HCT116 (cell line): ENCODE data around the gene EEF1AKMT2. TPM values are rescaled to one million over a fixed set of nuclear protein-coding genes. Genes with fewer than 3 reads are reported as not detected.

Experiments
- ATAC-seq: fragments of 200-7000 bp; cut with Tn5 transposase; 2 replicates; pipeline ENCODE4 v1.9.1; 2020; ENCODE audit warnings: mild to moderate bottlenecking, moderate library complexity
- BruUV-seq: library from RNA; stranded (reverse); fragments of 400-500 nt; replicated peaks from 2 replicates; lab custom pipeline; 2021; lab: Mats Ljungman, UMichigan
- CTCF ChIA-PET: fragments of 300-600 bp; sonication (Branson Sonifier 250); formaldehyde crosslinking; loops from one replicate; lab custom pipeline; 2021; ENCODE audit warnings: antibody characterized with exemption; lab: Charles Lee
- POLR2A ChIA-PET: fragments of 300-600, 350-600 bp; sonication (Branson Sonifier 250); formaldehyde crosslinking; loops from one replicate; lab custom pipeline; 2021; ENCODE audit warnings: antibody characterized with exemption; lab: Charles Lee
- RAD21 ChIA-PET, 2 experiments: fragments of 300-600 bp; sonication (Branson Sonifier 250); formaldehyde crosslinking; loops; one replicate each; lab custom pipeline; 2023; ENCODE audit warnings: low total read pairs in 2 of 2; ENCODE audit not compliant: uncharacterized antibody in 2 of 2, unreplicated experiment in 2 of 2, low non-redundant PET in 1 of 2; lab: Charles Lee
- DNase-seq: peaks from one replicate; pipeline ENCODE4 v3.0.0-alpha.2; 2010; ENCODE audit warnings: low read depth, low spot score
- H2AFZ ChIP-seq: fragments of 200-600 bp; shearing (Covaris generic), sonication (generic); 2 replicates; pipeline ENCODE4 v1.6.1; 2017; ENCODE audit warnings: low read depth, mixed run types, mixed read lengths, antibody characterized with exemption, low read length; ENCODE audit not compliant: poor library complexity, severe bottlenecking
- H3K27ac ChIP-seq: 2 replicates; pipeline ENCODE4 v1.5.1; 2012; ENCODE audit warnings: low read depth, low read length
- H3K27me3 ChIP-seq: fragments of 200-600 bp; sonication (generic); 2 replicates; pipeline ENCODE4 v1.6.1; 2016; ENCODE audit warnings: mixed run types, low read length, mixed read lengths; ENCODE audit not compliant: insufficient read depth
- H3K36me3 ChIP-seq, 2 experiments: fragments of 200-500 bp in 1 of 2; fragments of 200-600 bp in 1 of 2; sonication (Bioruptor generic) in 1 of 2; sonication (generic) in 1 of 2; 2 replicates each; pipeline versions ENCODE4 v1.5.1 to v1.6.1; 2014 to 2016; ENCODE audit warnings: low read length in 2 of 2, inconsistent platforms in 1 of 2, mixed read lengths in 1 of 2, mixed run types in 1 of 2; ENCODE audit not compliant: insufficient read depth in 2 of 2, control insufficient read depth in 1 of 2
- H3K4me1 ChIP-seq, 2 experiments: fragments of 200-600 bp in 1 of 2; sonication (generic) in 1 of 2; 2 replicates each; pipeline versions ENCODE4 v1.5.1 to v1.6.1; 2012 to 2017; ENCODE audit warnings: low read length in 2 of 2, inconsistent platforms in 1 of 2, mild to moderate bottlenecking in 1 of 2, mixed read lengths in 1 of 2, mixed run types in 1 of 2, moderate library complexity in 1 of 2; ENCODE audit not compliant: insufficient read depth in 2 of 2, control insufficient read depth in 1 of 2
- H3K4me2 ChIP-seq: fragments of 200-600 bp; sonication (generic); 2 replicates; pipeline ENCODE4 v1.6.1; 2017; ENCODE audit warnings: mixed run types, low read length, mixed read lengths
- H3K4me3 ChIP-seq, 2 experiments: fragments of 200-600 bp in 1 of 2; sonication (generic) in 1 of 2; replicated peaks in 1 of 2; 2 replicates each; pipeline ENCODE4 v1.5.1; 2011 to 2016; ENCODE audit warnings: low read length in 2 of 2, control low read depth in 1 of 2, low read depth in 1 of 2, mild to moderate bottlenecking in 1 of 2, mixed read lengths in 1 of 2, mixed run types in 1 of 2
- H3K79me2 ChIP-seq: fragments of 200-600 bp; sonication (generic); 2 replicates; pipeline ENCODE4 v1.6.1; 2017; ENCODE audit warnings: mild to moderate bottlenecking, mixed run types, low read length, moderate library complexity, mixed read lengths; ENCODE audit not compliant: insufficient read depth
- H3K9ac ChIP-seq: fragments of 200-600 bp; sonication (generic); 2 replicates; pipeline ENCODE4 v1.6.1; 2016; ENCODE audit warnings: low read length, mixed read lengths
- H3K9me2 ChIP-seq: fragments of 200-600 bp; sonication (generic), shearing (Covaris generic); 2 replicates; pipeline ENCODE4 v1.6.1; 2017; ENCODE audit warnings: mixed run types, mild to moderate bottlenecking, moderate library complexity; ENCODE audit not compliant: insufficient read depth
- H3K9me3 ChIP-seq, 2 experiments: fragments of 200-500 bp in 1 of 2; fragments of 200-600 bp in 1 of 2; sonication (Bioruptor generic) in 1 of 2; sonication (generic) in 1 of 2; 2 replicates each; pipeline ENCODE4 v1.6.1; 2014 to 2017; ENCODE audit warnings: low read length in 2 of 2, mixed read lengths in 2 of 2, inconsistent platforms in 1 of 2, low read depth in 1 of 2, mild to moderate bottlenecking in 1 of 2, mixed run types in 1 of 2, moderate library complexity in 1 of 2; ENCODE audit not compliant: control insufficient read depth in 1 of 2, insufficient read depth in 1 of 2
- H4K20me1 ChIP-seq: fragments of 200-600 bp; sonication (generic), shearing (Covaris generic); 2 replicates; pipeline ENCODE4 v1.6.1; 2017; ENCODE audit warnings: mixed run types, mild to moderate bottlenecking, moderate library complexity; ENCODE audit not compliant: insufficient read depth
- CBX3 ChIP-seq: IDR thresholded peaks from 2 replicates; pipeline ENCODE4 v1.6.1; 2012; ENCODE audit warnings: low read depth
- CEBPB ChIP-seq: IDR thresholded peaks from 2 replicates; pipeline ENCODE4 v1.6.1; 2012; ENCODE audit warnings: low read depth
- ELF1 ChIP-seq: IDR thresholded peaks from 2 replicates; pipeline ENCODE4 v1.6.1; 2012; ENCODE audit warnings: low read depth, borderline replicate concordance
- EZH2phosphoT487 ChIP-seq: fragments of 200-600 bp; IDR thresholded peaks from 2 replicates; pipeline ENCODE4 v1.6.1; 2018; ENCODE audit warnings: antibody characterized with exemption, borderline replicate concordance
- FOSL1 ChIP-seq: IDR thresholded peaks from 2 replicates; pipeline ENCODE4 v1.6.1; 2012; ENCODE audit warnings: low read depth
- JUND ChIP-seq: IDR thresholded peaks from 2 replicates; pipeline ENCODE4 v1.6.1; 2012
- POLR2A ChIP-seq: IDR thresholded peaks from 2 replicates; pipeline ENCODE4 v1.7.0; 2011; ENCODE audit warnings: borderline replicate concordance; ENCODE audit not compliant: insufficient read depth, insufficient read length; ENCODE audit errors: extremely low read depth
- POLR2AphosphoS5 ChIP-seq: IDR thresholded peaks from 2 replicates; pipeline ENCODE4 v1.6.1; 2011; ENCODE audit warnings: mild to moderate bottlenecking, low read depth, low read length, moderate library complexity
- RAD21 ChIP-seq: IDR thresholded peaks from 2 replicates; pipeline ENCODE4 v1.6.1; 2012; ENCODE audit warnings: low read depth, mild to moderate bottlenecking
- SIN3A ChIP-seq: IDR thresholded peaks from 2 replicates; pipeline ENCODE4 v1.6.1; 2012; ENCODE audit warnings: low read depth
- SP1 ChIP-seq: IDR thresholded peaks from 2 replicates; pipeline ENCODE4 v1.6.1; 2012; ENCODE audit warnings: low read depth
- SRF ChIP-seq: IDR thresholded peaks from 2 replicates; pipeline ENCODE4 v1.6.1; 2012; ENCODE audit warnings: low read depth
- TCF7L2 ChIP-seq: IDR thresholded peaks from 2 replicates; pipeline ENCODE4 v1.7.0; 2011; ENCODE audit warnings: borderline replicate concordance, inconsistent platforms; ENCODE audit not compliant: insufficient read depth, insufficient read length; ENCODE audit errors: extremely low read depth
- YY1 ChIP-seq: IDR thresholded peaks from 2 replicates; pipeline ENCODE4 v1.6.1; 2011; ENCODE audit warnings: low read length, low read depth, moderate library complexity, mild to moderate bottlenecking; ENCODE audit not compliant: insufficient replicate concordance; ENCODE audit errors: extremely low read depth
- ZNF274 ChIP-seq: fragments of 200-500 bp; sonication (Bioruptor generic); IDR thresholded peaks from 2 replicates; pipeline ENCODE4 v1.6.1; 2014; ENCODE audit warnings: mild to moderate bottlenecking, low read depth, low read length, inconsistent platforms
- intact Hi-C: fragments of 100-400 bp; cut with micrococcal nuclease; formaldehyde crosslinking; loops from 2 replicates; pipeline ENCODE4 v1.10.0; 2022
- total RNA-seq: library from RNA; stranded (reverse); gene quantifications from one replicate; pipeline ENCODE4 v1.2.1, GENCODE V29; 2021; ENCODE audit not compliant: unreplicated experiment
- TF ChIP-seq, protein P1 (sequence below): IDR thresholded peaks from 2 replicates; pipeline ENCODE4 v1.6.1; 2012
- TF ChIP-seq, protein P2 (sequence below): IDR thresholded peaks from 2 replicates; pipeline ENCODE4 v1.6.1; 2011; ENCODE audit warnings: mild to moderate bottlenecking, low read length, moderate library complexity; ENCODE audit not compliant: insufficient replicate concordance; ENCODE audit errors: extremely low read depth

The EEF1AKMT2 gene
- total RNA-seq, 1 experiment from 2014 or later = 39.6 TPM

DNA sequence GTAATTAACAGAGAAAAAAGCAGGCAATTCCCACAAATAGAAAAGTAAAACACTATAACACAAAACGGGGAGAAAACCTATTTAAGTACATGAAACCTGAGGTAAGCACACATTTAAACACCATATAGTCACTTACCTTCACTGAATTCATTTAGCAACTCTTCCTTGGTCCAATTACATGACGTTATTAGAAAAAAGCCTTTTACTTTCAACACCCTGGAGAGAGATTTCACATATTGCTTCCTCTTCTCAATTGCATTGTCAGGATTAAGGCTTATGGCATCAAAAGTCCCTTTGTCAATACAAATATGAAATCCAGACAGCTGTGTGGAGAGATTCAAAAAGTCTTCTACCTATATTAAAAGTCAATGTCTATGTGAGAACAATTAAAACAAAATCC, 26.4 kb downstream of the EEF1AKMT2 start:
- CTCF ChIA-PET = interaction anchor here (0.8 to 1.5 kb wide), 2 partner anchors 24 to 62 kb away, joined by 3 read pairs; no protein-coding TSS in a partner anchor

More for the DNA sequence above, 26.4 kb downstream of the EEF1AKMT2 start:
- H3K4me2 ChIP-seq = no peak overlapping the region
- ChIA-PET POLR2A (no interaction called here), RAD21 (no interaction called here)
- no peak overlapping the region for H2AFZ ChIP-seq
- no peak overlapping the region for H3K4me3 ChIP-seq
- ATAC-seq = no peak
- no peaks in the 10 kb centered on the region; the same call in none of the 2 replicates for H4K20me1 ChIP-seq
- DNase-seq = no peak
- H3K36me3 ChIP-seq = peaks cover 27 to 30% of the 10 kb centered on the region in 2 experiments
- peaks cover 9% of the 10 kb centered on the region; the same call in 1 of the 2 replicates for H3K79me2 ChIP-seq
- no peaks in the 10 kb centered on the region for H3K4me1 ChIP-seq
- H3K27me3 ChIP-seq = no peaks in the 10 kb centered on the region
- TF ChIP-seq, protein P1, sequence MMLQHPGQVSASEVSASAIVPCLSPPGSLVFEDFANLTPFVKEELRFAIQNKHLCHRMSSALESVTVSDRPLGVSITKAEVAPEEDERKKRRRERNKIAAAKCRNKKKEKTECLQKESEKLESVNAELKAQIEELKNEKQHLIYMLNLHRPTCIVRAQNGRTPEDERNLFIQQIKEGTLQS = no peak
- TF ChIP-seq EZH2phosphoT487 (no peak), ELF1 (no peak), POLR2A (no peak), YY1 (no peak), JUND (no peak), SIN3A (no peak), FOSL1 (no peak), CEBPB (no peak), SRF (no peak), POLR2AphosphoS5 (no peak), CBX3 (no peak), TCF7L2 (no peak), SP1 (no peak), RAD21 (no peak), ZNF274 (no peak)
- TF ChIP-seq, protein P2, sequence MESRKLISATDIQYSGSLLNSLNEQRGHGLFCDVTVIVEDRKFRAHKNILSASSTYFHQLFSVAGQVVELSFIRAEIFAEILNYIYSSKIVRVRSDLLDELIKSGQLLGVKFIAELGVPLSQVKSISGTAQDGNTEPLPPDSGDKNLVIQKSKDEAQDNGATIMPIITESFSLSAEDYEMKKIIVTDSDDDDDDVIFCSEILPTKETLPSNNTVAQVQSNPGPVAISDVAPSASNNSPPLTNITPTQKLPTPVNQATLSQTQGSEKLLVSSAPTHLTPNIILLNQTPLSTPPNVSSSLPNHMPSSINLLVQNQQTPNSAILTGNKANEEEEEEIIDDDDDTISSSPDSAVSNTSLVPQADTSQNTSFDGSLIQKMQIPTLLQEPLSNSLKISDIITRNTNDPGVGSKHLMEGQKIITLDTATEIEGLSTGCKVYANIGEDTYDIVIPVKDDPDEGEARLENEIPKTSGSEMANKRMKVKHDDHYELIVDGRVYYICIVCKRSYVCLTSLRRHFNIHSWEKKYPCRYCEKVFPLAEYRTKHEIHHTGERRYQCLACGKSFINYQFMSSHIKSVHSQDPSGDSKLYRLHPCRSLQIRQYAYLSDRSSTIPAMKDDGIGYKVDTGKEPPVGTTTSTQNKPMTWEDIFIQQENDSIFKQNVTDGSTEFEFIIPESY = no peak
- no TSS peak for BruUV-seq
- no peak overlapping the region for H3K9ac ChIP-seq
- H3K27ac ChIP-seq = no peak overlapping the region
- no peaks in the 10 kb centered on the region for H3K9me2 ChIP-seq
- intact Hi-C loops = no loop called here
- no peaks in the 10 kb centered on the region for H3K9me3 ChIP-seq
